Measurements from ENCODE around the gene KHDRBS2.

Gene KHDRBS2

GRCh38 chr6:61951586-61951985 is 334.4 kb downstream of the KHDRBS2 start:
- DNase-seq (ENCODE audit: extremely low read depth, low read depth) = no peak
- no peak for TF ChIP-seq CTCF (IDR thresholded peaks at IDR 0.05; ENCODE audit: low read depth, low read length, missing control alignments)
- H3K4me3 ChIP-seq (replicated peaks; ENCODE audit: low read depth, low read length) = no peak overlapping the region

- no peak for TF ChIP-seq CTCF (IDR thresholded peaks at IDR 0.05; ENCODE audit: low read depth, low read length, missing control alignments)
- H3K4me3 ChIP-seq (replicated peaks; ENCODE audit: low read depth, low read length) = no peak overlapping the region
- DNase-seq (ENCODE audit: extremely low read depth, low read depth) = no peak
Measured at GRCh38 chr6:61950811-61951210, 335.2 kb downstream of the KHDRBS2 start.

- no peak overlapping the region for H3K4me3 ChIP-seq (replicated peaks; ENCODE audit: low read depth, low read length)
- no peak for DNase-seq (ENCODE audit: extremely low read depth, low read depth)
Measured at GRCh38 chr6:61949971-61950370, 336.1 kb downstream of the KHDRBS2 start.

GRCh38 chr6:61949161-61949560 is 336.9 kb downstream of the KHDRBS2 start:
- no peak for TF ChIP-seq CTCF (IDR thresholded peaks at IDR 0.05; ENCODE audit: low read depth, low read length, missing control alignments)
- DNase-seq (ENCODE audit: extremely low read depth, low read depth) = no peak

More at GRCh38 chr6:61949971-61950370, 336.1 kb downstream of the KHDRBS2 start:
- TF ChIP-seq CTCF (IDR thresholded peaks at IDR 0.05; ENCODE audit: low read depth, low read length, missing control alignments) = no peak

GRCh38 chr6:61947311-61947947 is 338.6 kb downstream of the KHDRBS2 start:
- TF ChIP-seq CTCF (IDR thresholded peaks at IDR 0.05; ENCODE audit: low read depth, low read length, missing control alignments) = no peak
- no peak for DNase-seq (ENCODE audit: extremely low read depth, low read depth)
- H3K4me3 ChIP-seq (replicated peaks; ENCODE audit: low read depth, low read length) = no peak overlapping the region

More at GRCh38 chr6:61949161-61949560, 336.9 kb downstream of the KHDRBS2 start:
- H3K4me3 ChIP-seq (replicated peaks; ENCODE audit: low read depth, low read length) = no peak overlapping the region

GRCh38 chr6:61940919-61941318 is 345.1 kb downstream of the KHDRBS2 start:
- TF ChIP-seq CTCF (IDR thresholded peaks at IDR 0.05; ENCODE audit: low read depth, low read length, missing control alignments) = no peak
- no peak for DNase-seq (ENCODE audit: extremely low read depth, low read depth)
- no peak overlapping the region for H3K4me3 ChIP-seq (replicated peaks; ENCODE audit: low read depth, low read length)

All from HFF-Myc (cell line).